Psoas muscle (tissue), 8 donors: ENCODE results near the gene GDPD3. TPM values are rescaled to one million over a fixed set of nuclear protein-coding genes. Genes with fewer than 3 reads are reported as not detected.

Experiments used
- ATAC-seq, 4 donors: fragments of 200-7000 bp; cut with Tn5 transposase; one replicate each; pipeline ENCODE4 v1.9.1; 2020; ENCODE audit warnings: moderate library complexity in 3 of 4, mild to moderate bottlenecking in 2 of 4
- DNase-seq, 2 donors: peaks; one replicate each; pipeline ENCODE4 v3.0.0-alpha.2; 2020
- H3K27ac ChIP-seq: fragments of 200-600 bp; one replicate; pipeline ENCODE4 v1.8.0; 2022
- H3K27me3 ChIP-seq, 3 donors: fragments of 200-600 bp in 1 of 3; one replicate each; pipeline versions ENCODE4 v1.6.1 to v1.8.0; 2013 to 2022; ENCODE audit warnings: low read length in 2 of 3, mild to moderate bottlenecking in 2 of 3, moderate library complexity in 1 of 3; ENCODE audit not compliant: insufficient read depth in 3 of 3
- H3K36me3 ChIP-seq, 2 donors: fragments of 200-600 bp in 1 of 2; one replicate each; pipeline versions ENCODE4 v1.6.1 to v1.8.0; 2013 to 2022; ENCODE audit warnings: low read depth in 1 of 2, mild to moderate bottlenecking in 1 of 2, moderate library complexity in 1 of 2; ENCODE audit not compliant: insufficient read depth in 1 of 2
- H3K4me1 ChIP-seq: fragments of 200-600 bp; one replicate; pipeline ENCODE4 v1.8.0; 2022
- H3K4me3 ChIP-seq: fragments of 200-600 bp; one replicate; pipeline ENCODE4 v1.8.0; 2022; ENCODE audit warnings: mild to moderate bottlenecking
- H3K9me3 ChIP-seq: fragments of 200-600 bp; one replicate; pipeline ENCODE4 v1.8.0; 2022
- CTCF ChIP-seq: fragments of 200-600 bp; IDR thresholded peaks from one replicate; pipeline ENCODE4 v1.8.0; 2022; ENCODE audit warnings: antibody characterized with exemption
- WGBS, 3 donors: extraction: QIAGEN DNeasy Blood & Tissue Kit; methylation state at CpG; one replicate each; pipeline versions ENCODE4 v1.1.6 to v1.1.7; 2013; 5-methylcytosine and 5-hydroxymethylcytosine counted together
- intact Hi-C, 2 donors: fragments of 100-400 bp; cut with DNase I; formaldehyde crosslinking; loops; one replicate each; pipeline versions ENCODE4 v1.11.0 to v1.14.2; 2022
- polyA plus RNA-seq, 3 donors: library from polyadenylated mRNA; stranded (reverse); fragments of 200-250 nt; gene quantifications; one replicate each; pipeline ENCODE4 v1.2.3, GENCODE V29; 2013
- total RNA-seq, 4 donors: library from RNA; stranded (reverse); fragmentation: NEBNext Ultra II Directional in 2 of 4; extraction: Animal tissue kit (Norgen Biotek cat#: 25700) in 2 of 4; gene quantifications; one replicate each; pipeline versions ENCODE4 v1.2.1 to v1.2.4, GENCODE V29; 2021 to 2023
- donor health status: healthy with polysubstance abuse.
- donor health status: DM: no; HTN: no; CAD: no; lungs with moderate emphysema.
- donor health status: Bipolar disorder and iron deficiency.
- donor health status: healthy.
- donor health status: DM: yes; HTN: yes; CAD: no.
- donor health status: DM: no; HTN: no; CAD: no.
- donor health status: DM: no; HTN: no; CAD: no.
- donor health status: DM: yes; HTN: yes; CAD: no.

Gene GDPD3
- total and polyA plus RNA-seq, 7 donors = 0.48 to 3.1 (median 0.89) TPM

- Histone ChIP-seq H3K27ac (peak within 1 kb of the TSS; percentile 99), H3K27me3 (no peaks in the 10 kb centered on the region), H3K4me3 (peak within 1 kb of the TSS; percentile 91), H3K36me3 (peaks cover 6 to 40% of the 10 kb centered on the region in 2 donors), H3K9me3 (no peaks in the 10 kb centered on the region), H3K4me1 (peaks cover 61% of the 10 kb centered on the region)
- 0% methylated on average over 71 to 99 of the region's 99 CpGs for WGBS, 3 donors
- intact Hi-C loops = loop anchor here in 1 of 2 donors (10.0 kb wide), 1 partner anchor 59 kb away; the partner anchor contains the start of gene MAPK3
- ATAC-seq (peak; percentile 77 to 84 (median 77)), DNase-seq (peak; percentile 99)
- no peak for TF ChIP-seq CTCF
These were observed 48.0 kb downstream of the GDPD3 start, which contains the start of gene ALDOA for GRCh38 chr16:30065102-30065942. Gene ALDOA (plus strand): TSS chr16:30065760. CDS start chr16:30066898, 1,138 bp downstream.

DNA sequence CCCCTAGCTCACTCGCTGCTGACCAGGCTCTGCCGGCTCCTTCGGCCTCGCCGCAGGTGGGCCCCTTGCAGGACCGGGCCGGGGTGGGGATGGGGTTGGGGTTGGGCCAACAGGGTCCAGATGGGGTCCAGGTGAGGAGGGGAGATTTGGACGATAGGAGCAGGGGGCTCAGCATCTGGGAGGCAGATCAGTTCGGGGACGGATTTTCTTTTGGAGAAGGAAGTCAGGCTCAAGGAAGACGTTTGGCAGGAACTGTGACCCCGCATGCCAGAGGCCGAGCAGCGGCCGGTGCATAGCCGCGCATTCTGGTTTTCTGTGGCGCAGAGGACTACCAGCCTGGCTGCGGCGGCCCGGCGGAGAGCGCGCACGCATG, 48.6 kb downstream of the GDPD3 start:
- Histone ChIP-seq H3K9me3 (no peaks in the 10 kb centered on the region), H3K4me1 (peaks cover 61% of the 10 kb centered on the region), H3K27me3 (no peaks in the 10 kb centered on the region), H3K27ac (peak overlapping the region; percentile 99), H3K4me3 (peak overlapping the region; percentile 91), H3K36me3 (peaks cover 3 to 34% of the 10 kb centered on the region in 2 donors)
- ATAC-seq (peak in 1 of 4 donors; percentile 2), DNase-seq (no peak)
- TF ChIP-seq CTCF = no peak
- intact Hi-C loops = loop anchor here in 1 of 2 donors (10.0 kb wide), 1 partner anchor 60 kb away; the partner anchor contains the start of gene MAPK3
- WGBS, 3 donors = 0% methylated on average over 17 to 25 of the region's 25 CpGs

- ATAC-seq (peak; percentile 48 to 60 (median 58)), DNase-seq (peak; percentile 81 to 92)
- Histone ChIP-seq H3K27ac (peak overlapping the region; percentile 99), H3K4me3 (peak overlapping the region; percentile 91), H3K27me3 (no peaks in the 10 kb centered on the region), H3K4me1 (peaks cover 55% of the 10 kb centered on the region), H3K36me3 (peaks cover 0 to 28% of the 10 kb centered on the region in 2 donors), H3K9me3 (no peaks in the 10 kb centered on the region)
- peak; percentile 45 for TF ChIP-seq CTCF
- intact Hi-C loops = loop anchor here in 1 of 2 donors (10.0 kb wide), 1 partner anchor 61 kb away; the partner anchor contains the start of gene MAPK3
- WGBS, 3 donors = 2 to 4% (median 3%) methylated on average over 27 of the region's 27 CpGs
These were observed 49.2 kb downstream of the GDPD3 start for GRCh38 chr16:30063893-30064728.

- TF ChIP-seq CTCF = no peak
- peak overlapping the region; percentile 91 for H3K4me3 ChIP-seq
- ATAC-seq (peak in 1 of 4 donors; percentile 0), DNase-seq (no peak)
- H3K27ac ChIP-seq = peak overlapping the region; percentile 99
- H3K36me3 ChIP-seq = peaks cover 0 to 20% of the 10 kb centered on the region in 2 donors
- H3K4me1 ChIP-seq = peaks cover 48% of the 10 kb centered on the region
- intact Hi-C loops = loop anchor here in 1 of 2 donors (10.0 kb wide), 1 partner anchor 61 kb away; the partner anchor contains the start of gene MAPK3
- H3K9me3 ChIP-seq = no peaks in the 10 kb centered on the region
- 26 to 30% (median 28%) methylated on average over 12 of the region's 12 CpGs for WGBS, 3 donors
- H3K27me3 ChIP-seq = no peaks in the 10 kb centered on the region
These were observed 50.0 kb downstream of the GDPD3 start for GRCh38 chr16:30063278-30063892.
